Smooth muscle cell (in vitro differentiated cells): Measurements from ENCODE around the gene PITHD1. TPM values are rescaled to one million over a fixed set of nuclear protein-coding genes. Genes with fewer than 3 reads are reported as not detected.

Experiments used
- DNase-seq: peaks from one replicate; lab custom pipeline; 2025; ENCODE audit not compliant: unreplicated experiment; lab: John Stamatoyannopoulos, UW
- H2AFZ ChIP-seq: fragments of 200-600 bp; sonication (generic); 2 replicates; pipeline ENCODE4 v1.6.0; 2016; ENCODE audit warnings: antibody characterized with exemption, low read depth, mild to moderate bottlenecking
- H3F3A ChIP-seq: fragments of 200-600 bp; sonication (generic); 2 replicates; pipeline ENCODE4 v1.6.0; 2017; ENCODE audit warnings: antibody characterized with exemption, low read depth
- H3K27ac ChIP-seq: fragments of 200-600 bp; sonication (generic); 2 replicates; pipeline ENCODE4 v1.5.1; 2016; ENCODE audit warnings: low read depth, mild to moderate bottlenecking
- H3K27me3 ChIP-seq: fragments of 200-600 bp; sonication (generic); 2 replicates; pipeline ENCODE4 v1.6.1; 2016; ENCODE audit warnings: low read depth, mild to moderate bottlenecking
- H3K36me3 ChIP-seq: fragments of 200-600 bp; sonication (generic); 2 replicates; pipeline ENCODE4 v1.5.1; 2016; ENCODE audit warnings: low read depth
- H3K4me1 ChIP-seq: fragments of 200-600 bp; sonication (generic); 2 replicates; pipeline ENCODE4 v1.5.1; 2016; ENCODE audit warnings: low read depth
- H3K4me2 ChIP-seq: fragments of 200-600 bp; sonication (generic); 2 replicates; pipeline ENCODE4 v1.6.0; 2016; ENCODE audit warnings: mild to moderate bottlenecking
- H3K4me3 ChIP-seq: fragments of 200-600 bp; sonication (generic); 2 replicates; pipeline ENCODE4 v1.5.1; 2016; ENCODE audit warnings: mild to moderate bottlenecking
- H3K79me2 ChIP-seq: fragments of 200-600 bp; sonication (generic); 2 replicates; pipeline ENCODE4 v1.6.0; 2016; ENCODE audit warnings: low read depth, mild to moderate bottlenecking
- H3K9ac ChIP-seq: fragments of 200-600 bp; sonication (generic); 2 replicates; pipeline ENCODE4 v1.6.0; 2016; ENCODE audit warnings: low read depth
- H3K9me3 ChIP-seq: fragments of 200-600 bp; sonication (generic); replicated peaks from 2 replicates; pipeline ENCODE4 v1.5.1; 2016; ENCODE audit warnings: low read depth
- H4K20me1 ChIP-seq: fragments of 200-600 bp; sonication (generic); 2 replicates; pipeline ENCODE4 v1.6.0; 2016; ENCODE audit warnings: low read depth
- WGBS: methylation state at CpG from one replicate; pipeline ENCODE4 v1.1.7; 2016; ENCODE audit warnings: low lambda C conversion rate; 5-methylcytosine and 5-hydroxymethylcytosine counted together
- polyA plus RNA-seq: library from polyadenylated mRNA; unstranded; fragments of >200 nt; fragmentation: Nextera tagmentation; extraction: Ambion mirVana; gene quantifications from 2 replicates; pipeline ENCODE4 v1.2.1, GENCODE V29; 2016
- total RNA-seq: library from RNA; depleted of rRNA; stranded (reverse); fragments of >200 nt; gene quantifications from 2 replicates; pipeline ENCODE4 v1.2.3, GENCODE V29; 2014
- TF ChIP-seq, protein P1 (sequence below): fragments of 200-600 bp; sonication (generic); IDR thresholded peaks from 2 replicates; pipeline ENCODE4 v1.5.1; 2017; ENCODE audit warnings: borderline replicate concordance, mild to moderate bottlenecking, antibody characterized with exemption; ENCODE audit not compliant: insufficient read depth, poor library complexity, severe bottlenecking

Gene PITHD1
- total and polyA plus RNA-seq, 2 experiments from 2014 or later: 32.0 to 49.6 TPM

DNA sequence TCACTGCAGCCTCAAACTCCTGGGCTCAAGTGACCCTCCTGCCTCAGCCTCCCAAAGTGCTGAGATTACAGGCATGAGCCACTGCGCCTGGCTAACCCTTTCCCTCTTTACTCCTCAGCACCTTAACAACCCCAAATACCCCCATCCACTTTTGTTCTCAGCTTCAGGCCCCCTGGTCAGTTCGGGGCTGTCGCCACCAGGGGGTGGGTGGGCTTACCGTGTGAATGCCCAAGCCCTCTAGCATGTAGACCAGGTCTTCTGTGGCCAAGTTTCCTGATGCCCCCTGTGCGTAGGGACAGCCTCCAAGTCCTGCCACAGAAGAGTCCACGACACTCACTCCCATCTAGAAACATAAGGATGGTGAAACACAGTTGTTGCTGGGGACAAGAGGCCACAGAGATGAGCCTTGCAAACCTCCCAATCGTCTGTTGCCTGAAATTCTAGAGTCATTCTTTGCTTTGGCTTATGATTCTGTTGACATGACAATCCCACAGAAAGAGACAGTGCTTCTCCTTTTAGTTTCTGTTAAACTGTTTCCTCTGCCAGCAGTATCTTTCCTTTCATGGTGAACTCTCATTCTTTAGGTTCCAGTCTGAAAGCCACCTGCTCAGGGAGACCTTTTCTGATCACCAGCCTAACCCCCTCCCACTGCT lies 26.1 kb downstream of the PITHD1 start:
- Histone ChIP-seq H4K20me1 (no peaks in the 10 kb centered on the region), H3K79me2 (no peaks in the 10 kb centered on the region), H3K36me3 (no peaks in the 10 kb centered on the region), H3K9me3 (no peaks in the 10 kb centered on the region), H3K4me3 (no peak overlapping the region), H2AFZ (no peak overlapping the region), H3K9ac (no peak overlapping the region), H3K27ac (no peak overlapping the region), H3K27me3 (no peaks in the 10 kb centered on the region), H3K4me2 (no peak overlapping the region), H3F3A (peaks cover 11% of the 10 kb centered on the region), H3K4me1 (peaks cover 2% of the 10 kb centered on the region)
- no peak for DNase-seq
- WGBS: 88% methylated on average over 7 of the region's 7 CpGs
- TF ChIP-seq, protein P1, sequence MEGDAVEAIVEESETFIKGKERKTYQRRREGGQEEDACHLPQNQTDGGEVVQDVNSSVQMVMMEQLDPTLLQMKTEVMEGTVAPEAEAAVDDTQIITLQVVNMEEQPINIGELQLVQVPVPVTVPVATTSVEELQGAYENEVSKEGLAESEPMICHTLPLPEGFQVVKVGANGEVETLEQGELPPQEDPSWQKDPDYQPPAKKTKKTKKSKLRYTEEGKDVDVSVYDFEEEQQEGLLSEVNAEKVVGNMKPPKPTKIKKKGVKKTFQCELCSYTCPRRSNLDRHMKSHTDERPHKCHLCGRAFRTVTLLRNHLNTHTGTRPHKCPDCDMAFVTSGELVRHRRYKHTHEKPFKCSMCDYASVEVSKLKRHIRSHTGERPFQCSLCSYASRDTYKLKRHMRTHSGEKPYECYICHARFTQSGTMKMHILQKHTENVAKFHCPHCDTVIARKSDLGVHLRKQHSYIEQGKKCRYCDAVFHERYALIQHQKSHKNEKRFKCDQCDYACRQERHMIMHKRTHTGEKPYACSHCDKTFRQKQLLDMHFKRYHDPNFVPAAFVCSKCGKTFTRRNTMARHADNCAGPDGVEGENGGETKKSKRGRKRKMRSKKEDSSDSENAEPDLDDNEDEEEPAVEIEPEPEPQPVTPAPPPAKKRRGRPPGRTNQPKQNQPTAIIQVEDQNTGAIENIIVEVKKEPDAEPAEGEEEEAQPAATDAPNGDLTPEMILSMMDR: peak; percentile 12

DNA sequence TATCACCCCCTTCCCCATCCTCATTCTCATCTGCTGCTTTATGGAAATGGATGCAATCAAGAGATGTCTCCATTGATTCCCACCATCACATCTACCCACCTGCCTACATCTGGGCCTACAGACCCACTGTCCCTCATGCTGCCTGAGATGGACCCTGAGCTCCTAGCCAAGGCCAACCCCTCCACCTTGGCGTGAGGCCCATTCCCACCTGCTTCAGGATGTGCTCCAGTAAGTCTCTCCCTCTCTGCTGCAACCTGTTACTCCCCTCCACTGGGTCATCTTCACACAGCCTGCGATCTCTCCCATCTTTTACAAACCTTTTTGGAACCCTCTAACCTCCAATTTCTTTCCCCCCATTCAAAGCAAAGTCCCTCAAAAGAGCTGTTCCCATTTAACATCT lies 26.8 kb downstream of the PITHD1 start:
- Histone ChIP-seq H3K36me3 (no peaks in the 10 kb centered on the region), H3K79me2 (no peaks in the 10 kb centered on the region), H3K4me1 (no peaks in the 10 kb centered on the region), H3F3A (peaks cover 11% of the 10 kb centered on the region), H3K9ac (no peak overlapping the region), H3K27me3 (no peaks in the 10 kb centered on the region), H3K9me3 (no peaks in the 10 kb centered on the region), H2AFZ (no peak overlapping the region), H3K4me3 (no peak overlapping the region), H3K4me2 (no peak overlapping the region), H3K27ac (no peak overlapping the region), H4K20me1 (no peaks in the 10 kb centered on the region)
- DNase-seq: no peak
- TF ChIP-seq, protein P1: no peak
- WGBS: 96% methylated on average over 2 of the region's 2 CpGs

DNA sequence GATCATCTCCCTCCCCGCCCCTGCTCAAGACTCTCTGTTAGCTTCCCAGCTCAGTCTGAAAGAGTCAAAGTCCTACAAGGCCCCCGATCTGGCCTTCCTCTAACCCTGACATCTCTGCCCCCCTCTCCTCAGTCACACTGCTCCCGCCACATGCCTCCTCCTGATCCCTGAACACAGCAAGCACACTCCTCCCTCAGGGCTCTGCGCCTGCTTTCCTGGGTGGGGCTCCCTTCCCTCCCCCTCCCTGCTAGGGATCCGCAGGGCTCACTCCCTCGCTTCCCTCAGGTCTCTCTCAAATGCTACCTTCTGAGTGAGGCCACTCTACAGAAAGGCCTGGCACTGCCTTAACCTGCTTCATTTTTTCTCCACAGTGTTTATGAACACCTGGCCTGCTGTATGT lies 28.1 kb downstream of the PITHD1 start:
- H3K79me2 ChIP-seq: no peaks in the 10 kb centered on the region
- no peak overlapping the region for H3K4me3 ChIP-seq
- peaks cover 11% of the 10 kb centered on the region for H3F3A ChIP-seq
- no peak for DNase-seq
- no peaks in the 10 kb centered on the region for H3K27me3 ChIP-seq
- TF ChIP-seq, protein P1: no peak
- H2AFZ ChIP-seq: no peak overlapping the region
- H3K4me2 ChIP-seq: no peak overlapping the region
- no peak overlapping the region for H3K9ac ChIP-seq
- H3K9me3 ChIP-seq: no peaks in the 10 kb centered on the region
- H3K36me3 ChIP-seq: no peaks in the 10 kb centered on the region
- no peaks in the 10 kb centered on the region for H3K4me1 ChIP-seq
- H4K20me1 ChIP-seq: no peaks in the 10 kb centered on the region
- no peak overlapping the region for H3K27ac ChIP-seq
- WGBS: 78% methylated on average over 6 of the region's 6 CpGs

DNA sequence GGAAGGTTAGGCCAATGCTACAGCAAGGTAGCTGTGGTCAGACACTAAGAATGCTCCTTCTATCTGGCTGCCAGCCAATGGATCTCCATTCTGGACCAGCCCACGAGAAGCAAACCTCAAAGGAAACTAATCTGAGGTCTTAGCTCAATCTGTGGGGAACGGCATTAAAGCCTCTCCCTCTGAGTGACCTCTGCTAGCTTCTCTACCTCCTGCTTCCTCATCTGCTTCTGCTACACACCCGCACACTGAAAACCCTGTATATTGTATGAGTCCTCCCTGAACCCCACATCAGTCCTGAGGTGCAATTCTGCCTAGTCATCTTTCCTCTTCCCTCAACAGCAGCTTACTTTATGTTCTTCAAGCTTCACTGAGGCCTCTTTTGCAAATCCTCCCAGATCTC lies 29.2 kb downstream of the PITHD1 start:
- WGBS: 76% methylated on average over 3 of the region's 3 CpGs
- no peaks in the 10 kb centered on the region for H3K9me3 ChIP-seq

More for the DNA sequence above, 29.2 kb downstream of the PITHD1 start:
- Histone ChIP-seq H3K4me3 (no peak overlapping the region), H3K27ac (no peak overlapping the region), H3K79me2 (no peaks in the 10 kb centered on the region), H3F3A (peaks cover 3% of the 10 kb centered on the region), H3K27me3 (no peaks in the 10 kb centered on the region), H3K36me3 (no peaks in the 10 kb centered on the region), H2AFZ (no peak overlapping the region), H3K9ac (no peak overlapping the region), H3K4me1 (no peaks in the 10 kb centered on the region), H4K20me1 (no peaks in the 10 kb centered on the region), H3K4me2 (no peak overlapping the region)
- TF ChIP-seq, protein P1: no peak
- no peak for DNase-seq
